ENCODE data around the gene GGCT. TPM values are rescaled to one million over a fixed set of nuclear protein-coding genes. Genes with fewer than 3 reads are reported as not detected.

The GGCT gene
- total RNA-seq, 1 experiment from 2014 or later = 52.2 TPM

DNA sequence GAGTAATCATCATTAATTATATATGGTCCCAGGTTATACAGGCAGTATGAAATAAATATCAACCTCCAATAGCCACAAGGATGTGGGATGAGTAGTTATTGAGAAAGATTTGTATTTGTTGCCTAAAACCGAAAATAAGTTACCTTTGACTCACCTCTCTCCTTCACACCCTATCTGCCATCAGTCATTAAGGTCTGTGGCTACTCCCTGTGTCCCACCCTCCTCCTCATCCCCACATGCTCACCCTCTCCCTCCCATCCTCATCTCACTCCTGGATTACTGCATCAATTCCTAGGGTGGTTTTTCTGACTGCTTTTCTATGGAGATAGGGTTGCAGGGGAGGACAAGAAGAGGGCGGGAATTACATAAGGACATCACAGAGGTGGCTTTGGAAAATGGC is 9.1 kb upstream of the GGCT start:
- Histone ChIP-seq H3K4me3 (ENCODE audit: low read depth in 2 of 2, low read length in 2 of 2) (no peak overlapping the region), H3K36me3 (ENCODE audit: control insufficient read depth, insufficient read depth, low read length) (no peaks in the 10 kb centered on the region), H3K4me1 (ENCODE audit: control insufficient read depth, insufficient read depth, low read length) (no peaks in the 10 kb centered on the region), H3K27ac (ENCODE audit: low read length) (no peak overlapping the region), H3K9me3 (ENCODE audit: control insufficient read depth, insufficient read depth, low read depth, low read length) (no peaks in the 10 kb centered on the region), H3K27me3 (ENCODE audit: control insufficient read depth, insufficient read depth, low read length) (no peaks in the 10 kb centered on the region)
- CTCF ChIA-PET = no interaction called here
- ATAC-seq (no peak), DNase-seq (ENCODE audit: low read depth, low spot score) (no peak)
- intact Hi-C loops (cut with micrococcal nuclease; ENCODE audit: unreplicated experiment) (loop anchor here (5.0 kb wide), 1 partner anchor 49 kb away; no protein-coding TSS in a partner anchor), in situ Hi-C loops (cut with HindIII; ENCODE audit: low pct_unique_long_range_greater_than_20kb, low sequenced_read_pairs) (no loop called here)
- no TSS peak for BruUV-seq (replicated peaks)
- POLR2A ChIA-PET = no interaction called here
- TF ChIP-seq POLR2AphosphoS5 (IDR thresholded peaks at IDR 0.05; ENCODE audit: low read depth, low read length) (no peak), TCF7L2 (IDR thresholded peaks at IDR 0.05; ENCODE audit: low read depth, low read length) (no peak), SIN3A (IDR thresholded peaks at IDR 0.05; ENCODE audit: borderline replicate concordance, insufficient read depth, low read depth, low read length) (no peak), CTCF (IDR thresholded peaks at IDR 0.05) (no peak)
- TF ChIP-seq, protein P1, sequence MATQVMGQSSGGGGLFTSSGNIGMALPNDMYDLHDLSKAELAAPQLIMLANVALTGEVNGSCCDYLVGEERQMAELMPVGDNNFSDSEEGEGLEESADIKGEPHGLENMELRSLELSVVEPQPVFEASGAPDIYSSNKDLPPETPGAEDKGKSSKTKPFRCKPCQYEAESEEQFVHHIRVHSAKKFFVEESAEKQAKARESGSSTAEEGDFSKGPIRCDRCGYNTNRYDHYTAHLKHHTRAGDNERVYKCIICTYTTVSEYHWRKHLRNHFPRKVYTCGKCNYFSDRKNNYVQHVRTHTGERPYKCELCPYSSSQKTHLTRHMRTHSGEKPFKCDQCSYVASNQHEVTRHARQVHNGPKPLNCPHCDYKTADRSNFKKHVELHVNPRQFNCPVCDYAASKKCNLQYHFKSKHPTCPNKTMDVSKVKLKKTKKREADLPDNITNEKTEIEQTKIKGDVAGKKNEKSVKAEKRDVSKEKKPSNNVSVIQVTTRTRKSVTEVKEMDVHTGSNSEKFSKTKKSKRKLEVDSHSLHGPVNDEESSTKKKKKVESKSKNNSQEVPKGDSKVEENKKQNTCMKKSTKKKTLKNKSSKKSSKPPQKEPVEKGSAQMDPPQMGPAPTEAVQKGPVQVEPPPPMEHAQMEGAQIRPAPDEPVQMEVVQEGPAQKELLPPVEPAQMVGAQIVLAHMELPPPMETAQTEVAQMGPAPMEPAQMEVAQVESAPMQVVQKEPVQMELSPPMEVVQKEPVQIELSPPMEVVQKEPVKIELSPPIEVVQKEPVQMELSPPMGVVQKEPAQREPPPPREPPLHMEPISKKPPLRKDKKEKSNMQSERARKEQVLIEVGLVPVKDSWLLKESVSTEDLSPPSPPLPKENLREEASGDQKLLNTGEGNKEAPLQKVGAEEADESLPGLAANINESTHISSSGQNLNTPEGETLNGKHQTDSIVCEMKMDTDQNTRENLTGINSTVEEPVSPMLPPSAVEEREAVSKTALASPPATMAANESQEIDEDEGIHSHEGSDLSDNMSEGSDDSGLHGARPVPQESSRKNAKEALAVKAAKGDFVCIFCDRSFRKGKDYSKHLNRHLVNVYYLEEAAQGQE (IDR thresholded peaks at IDR 0.05; ENCODE audit: insufficient read depth in 1 of 2, low read depth in 2 of 2, low read length in 1 of 2) = no peak

DNA sequence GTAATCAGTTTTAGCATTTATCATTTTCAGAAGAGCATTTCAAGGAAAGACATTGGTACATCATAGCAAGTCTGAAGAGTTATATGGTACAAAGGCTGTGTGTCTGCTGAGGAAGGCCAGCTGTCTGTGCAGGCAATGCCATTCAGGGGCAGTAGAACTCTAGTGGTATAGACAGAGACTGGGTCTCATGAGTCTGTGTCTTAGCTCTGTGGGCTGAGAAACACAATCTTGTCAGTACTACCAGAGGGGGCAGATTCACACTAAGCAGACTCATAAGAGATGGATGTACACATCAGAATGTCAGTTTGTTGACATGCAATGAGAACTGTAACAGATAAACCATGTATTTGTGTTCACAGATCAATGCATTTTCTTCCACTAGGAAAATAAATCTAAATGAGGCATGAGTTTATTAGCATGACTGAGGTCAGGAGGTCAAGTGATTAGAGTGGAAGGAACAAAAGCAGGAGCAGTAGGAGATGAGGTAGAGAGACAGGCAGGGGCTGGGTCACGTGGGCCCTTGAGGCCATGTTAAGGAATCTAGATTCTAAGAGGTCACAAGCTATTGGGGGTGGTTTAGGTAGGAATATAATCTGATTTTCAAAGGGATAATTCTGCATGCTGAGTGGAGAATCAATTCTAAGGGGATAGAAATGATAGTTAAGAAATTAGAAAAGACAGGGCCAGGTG is 7.5 kb upstream of the GGCT start:
- intact Hi-C loops (cut with micrococcal nuclease; ENCODE audit: unreplicated experiment) = loop anchor here (5.0 kb wide), 1 partner anchor 50 kb away; no protein-coding TSS in a partner anchor
- POLR2A ChIA-PET = no interaction called here
- BruUV-seq (replicated peaks) = no TSS peak

More for the DNA sequence above, 7.5 kb upstream of the GGCT start:
- Histone ChIP-seq H3K9me3 (ENCODE audit: control insufficient read depth, insufficient read depth, low read depth, low read length) (no peaks in the 10 kb centered on the region), H3K27ac (ENCODE audit: low read length) (no peak overlapping the region), H3K4me1 (ENCODE audit: control insufficient read depth, insufficient read depth, low read length) (no peaks in the 10 kb centered on the region), H3K36me3 (ENCODE audit: control insufficient read depth, insufficient read depth, low read length) (no peaks in the 10 kb centered on the region), H3K27me3 (ENCODE audit: control insufficient read depth, insufficient read depth, low read length) (no peaks in the 10 kb centered on the region), H3K4me3 (ENCODE audit: low read depth in 2 of 2, low read length in 2 of 2) (no peak overlapping the region)
- CTCF ChIA-PET = interaction anchor here (0.6 to 2.1 kb wide), 3 partner anchors 9 to 348 kb away, joined by 3 to 12 read pairs (median 4); no protein-coding TSS in a partner anchor
- in situ Hi-C loops (cut with HindIII; ENCODE audit: low pct_unique_long_range_greater_than_20kb, low sequenced_read_pairs) = no loop called here
- ATAC-seq = 0 out of 2 replicates have a peak, but pooled peaks have one; percentile 39
- TF ChIP-seq CTCF (IDR thresholded peaks at IDR 0.05) (0 out of 2 replicates have a peak, but pooled peaks have one; percentile 10), POLR2AphosphoS5 (IDR thresholded peaks at IDR 0.05; ENCODE audit: low read depth, low read length) (no peak)
- no peak for DNase-seq (ENCODE audit: low read depth, low spot score)

All from Panc1 (cell line).